ENCODE measurements around the gene CCDC192. TPM values are rescaled to one million over a fixed set of nuclear protein-coding genes. Genes with fewer than 3 reads are reported as not detected.

CCDC192 gene
- total RNA-seq, 1 experiment from 2014 or later, result 0.52 TPM

GRCh38 chr5:127801751-127802476, 98.7 kb downstream of the CCDC192 start:
- Mint-ChIP-seq H3K9me3 (no peaks in the 10 kb centered on the region), H3K27me3 (ENCODE audit: low read depth) (no peaks in the 10 kb centered on the region), H3K4me1 (no peaks in the 10 kb centered on the region), H3K36me3 (no peaks in the 10 kb centered on the region), H3K27ac (no peak overlapping the region), H3K4me3 (no peak overlapping the region)
- DNase-seq (ENCODE audit: low spot score) (no peak), ATAC-seq (no peak; the same call in 1 of the 2 replicates)
- no peak for TF ChIP-seq ESRRA (CRISPR knock-in tag; IDR thresholded peaks at IDR 0.05; ENCODE audit: borderline replicate concordance)
- TF ChIP-seq GABPB1 (CRISPR knock-in tag; IDR thresholded peaks at IDR 0.05), result no peak
- no peak for TF ChIP-seq ZNF396 (CRISPR knock-in tag; IDR thresholded peaks at IDR 0.05; ENCODE audit: borderline replicate concordance)
- TF ChIP-seq NR1H2 (CRISPR knock-in tag; IDR thresholded peaks at IDR 0.05), result no peak
- TF ChIP-seq ZNF317 (CRISPR knock-in tag; IDR thresholded peaks at IDR 0.05; ENCODE audit: borderline replicate concordance, low read depth), result no peak
- TF ChIP-seq CREM (CRISPR knock-in tag; IDR thresholded peaks at IDR 0.05), result no peak
- TF ChIP-seq, protein P1, sequence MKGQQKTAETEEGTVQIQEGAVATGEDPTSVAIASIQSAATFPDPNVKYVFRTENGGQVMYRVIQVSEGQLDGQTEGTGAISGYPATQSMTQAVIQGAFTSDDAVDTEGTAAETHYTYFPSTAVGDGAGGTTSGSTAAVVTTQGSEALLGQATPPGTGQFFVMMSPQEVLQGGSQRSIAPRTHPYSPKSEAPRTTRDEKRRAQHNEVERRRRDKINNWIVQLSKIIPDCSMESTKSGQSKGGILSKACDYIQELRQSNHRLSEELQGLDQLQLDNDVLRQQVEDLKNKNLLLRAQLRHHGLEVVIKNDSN (CRISPR knock-in tag; IDR thresholded peaks at IDR 0.05), result no peak
- TF ChIP-seq, protein P2, sequence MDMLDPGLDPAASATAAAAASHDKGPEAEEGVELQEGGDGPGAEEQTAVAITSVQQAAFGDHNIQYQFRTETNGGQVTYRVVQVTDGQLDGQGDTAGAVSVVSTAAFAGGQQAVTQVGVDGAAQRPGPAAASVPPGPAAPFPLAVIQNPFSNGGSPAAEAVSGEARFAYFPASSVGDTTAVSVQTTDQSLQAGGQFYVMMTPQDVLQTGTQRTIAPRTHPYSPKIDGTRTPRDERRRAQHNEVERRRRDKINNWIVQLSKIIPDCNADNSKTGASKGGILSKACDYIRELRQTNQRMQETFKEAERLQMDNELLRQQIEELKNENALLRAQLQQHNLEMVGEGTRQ (CRISPR knock-in tag; IDR thresholded peaks at IDR 0.05), result no peak
- no peak for TF ChIP-seq OVOL2 (CRISPR knock-in tag; IDR thresholded peaks at IDR 0.05; ENCODE audit: borderline replicate concordance)
- TF ChIP-seq KAT7 (CRISPR knock-in tag; IDR thresholded peaks at IDR 0.05; ENCODE audit: borderline replicate concordance), result no peak
- TF ChIP-seq ZMAT4 (CRISPR knock-in tag; IDR thresholded peaks at IDR 0.05), result no peak
- TF ChIP-seq, protein P3, sequence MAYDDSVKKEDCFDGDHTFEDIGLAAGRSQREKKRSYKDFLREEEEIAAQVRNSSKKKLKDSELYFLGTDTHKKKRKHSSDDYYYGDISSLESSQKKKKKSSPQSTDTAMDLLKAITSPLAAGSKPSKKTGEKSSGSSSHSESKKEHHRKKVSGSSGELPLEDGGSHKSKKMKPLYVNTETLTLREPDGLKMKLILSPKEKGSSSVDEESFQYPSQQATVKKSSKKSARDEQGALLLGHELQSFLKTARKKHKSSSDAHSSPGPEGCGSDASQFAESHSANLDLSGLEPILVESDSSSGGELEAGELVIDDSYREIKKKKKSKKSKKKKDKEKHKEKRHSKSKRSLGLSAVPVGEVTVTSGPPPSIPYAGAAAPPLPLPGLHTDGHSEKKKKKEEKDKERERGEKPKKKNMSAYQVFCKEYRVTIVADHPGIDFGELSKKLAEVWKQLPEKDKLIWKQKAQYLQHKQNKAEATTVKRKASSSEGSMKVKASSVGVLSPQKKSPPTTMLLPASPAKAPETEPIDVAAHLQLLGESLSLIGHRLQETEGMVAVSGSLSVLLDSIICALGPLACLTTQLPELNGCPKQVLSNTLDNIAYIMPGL (CRISPR knock-in tag; IDR thresholded peaks at IDR 0.05), result no peak
- no peak for TF ChIP-seq NFYB (CRISPR knock-in tag; conservative IDR thresholded peaks at IDR 0.05; ENCODE audit: low read depth)
- TF ChIP-seq, protein P4, sequence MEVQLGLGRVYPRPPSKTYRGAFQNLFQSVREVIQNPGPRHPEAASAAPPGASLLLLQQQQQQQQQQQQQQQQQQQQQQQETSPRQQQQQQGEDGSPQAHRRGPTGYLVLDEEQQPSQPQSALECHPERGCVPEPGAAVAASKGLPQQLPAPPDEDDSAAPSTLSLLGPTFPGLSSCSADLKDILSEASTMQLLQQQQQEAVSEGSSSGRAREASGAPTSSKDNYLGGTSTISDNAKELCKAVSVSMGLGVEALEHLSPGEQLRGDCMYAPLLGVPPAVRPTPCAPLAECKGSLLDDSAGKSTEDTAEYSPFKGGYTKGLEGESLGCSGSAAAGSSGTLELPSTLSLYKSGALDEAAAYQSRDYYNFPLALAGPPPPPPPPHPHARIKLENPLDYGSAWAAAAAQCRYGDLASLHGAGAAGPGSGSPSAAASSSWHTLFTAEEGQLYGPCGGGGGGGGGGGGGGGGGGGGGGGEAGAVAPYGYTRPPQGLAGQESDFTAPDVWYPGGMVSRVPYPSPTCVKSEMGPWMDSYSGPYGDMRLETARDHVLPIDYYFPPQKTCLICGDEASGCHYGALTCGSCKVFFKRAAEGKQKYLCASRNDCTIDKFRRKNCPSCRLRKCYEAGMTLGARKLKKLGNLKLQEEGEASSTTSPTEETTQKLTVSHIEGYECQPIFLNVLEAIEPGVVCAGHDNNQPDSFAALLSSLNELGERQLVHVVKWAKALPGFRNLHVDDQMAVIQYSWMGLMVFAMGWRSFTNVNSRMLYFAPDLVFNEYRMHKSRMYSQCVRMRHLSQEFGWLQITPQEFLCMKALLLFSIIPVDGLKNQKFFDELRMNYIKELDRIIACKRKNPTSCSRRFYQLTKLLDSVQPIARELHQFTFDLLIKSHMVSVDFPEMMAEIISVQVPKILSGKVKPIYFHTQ (CRISPR knock-in tag; IDR thresholded peaks at IDR 0.05), result no peak
- no peak for TF ChIP-seq SOX15 (CRISPR knock-in tag; IDR thresholded peaks at IDR 0.05)
- no peak for TF ChIP-seq AFF4 (CRISPR knock-in tag; IDR thresholded peaks at IDR 0.05; ENCODE audit: borderline replicate concordance)
- TF ChIP-seq, protein P5, sequence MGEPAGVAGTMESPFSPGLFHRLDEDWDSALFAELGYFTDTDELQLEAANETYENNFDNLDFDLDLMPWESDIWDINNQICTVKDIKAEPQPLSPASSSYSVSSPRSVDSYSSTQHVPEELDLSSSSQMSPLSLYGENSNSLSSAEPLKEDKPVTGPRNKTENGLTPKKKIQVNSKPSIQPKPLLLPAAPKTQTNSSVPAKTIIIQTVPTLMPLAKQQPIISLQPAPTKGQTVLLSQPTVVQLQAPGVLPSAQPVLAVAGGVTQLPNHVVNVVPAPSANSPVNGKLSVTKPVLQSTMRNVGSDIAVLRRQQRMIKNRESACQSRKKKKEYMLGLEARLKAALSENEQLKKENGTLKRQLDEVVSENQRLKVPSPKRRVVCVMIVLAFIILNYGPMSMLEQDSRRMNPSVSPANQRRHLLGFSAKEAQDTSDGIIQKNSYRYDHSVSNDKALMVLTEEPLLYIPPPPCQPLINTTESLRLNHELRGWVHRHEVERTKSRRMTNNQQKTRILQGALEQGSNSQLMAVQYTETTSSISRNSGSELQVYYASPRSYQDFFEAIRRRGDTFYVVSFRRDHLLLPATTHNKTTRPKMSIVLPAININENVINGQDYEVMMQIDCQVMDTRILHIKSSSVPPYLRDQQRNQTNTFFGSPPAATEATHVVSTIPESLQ (CRISPR knock-in tag; IDR thresholded peaks at IDR 0.05), result no peak
- TF ChIP-seq ZNF219 (CRISPR knock-in tag; IDR thresholded peaks at IDR 0.05; ENCODE audit: borderline replicate concordance), result no peak
- no peak for TF ChIP-seq ZBTB21 (CRISPR knock-in tag; IDR thresholded peaks at IDR 0.05; ENCODE audit: borderline replicate concordance)
- ChIA-PET CTCF (interaction anchor here (1.2 kb wide), 1 partner anchor 63 kb away, joined by 3 read pairs; no protein-coding TSS in a partner anchor), POLR2A (no interaction called here)

All from WTC11 (cell line).